Breast epithelium (tissue), 4 donors: Measurements from ENCODE around the gene OPCML. TPM values are rescaled to one million over a fixed set of nuclear protein-coding genes. Genes with fewer than 3 reads are reported as not detected.

Experiments
- DNase-seq, 2 donors: peaks; one replicate each; pipeline ENCODE4 v3.0.0-alpha.2; 2019; ENCODE audit warnings: low spot score in 2 of 2
- H3K27ac ChIP-seq, 2 donors: fragments of 200-600 bp; sonication (generic) in 1 of 2; one replicate each; pipeline ENCODE4 v1.5.1; 2016 to 2019; ENCODE audit warnings: mild to moderate bottlenecking in 1 of 2
- H3K27me3 ChIP-seq, 2 donors: fragments of 200-600 bp; sonication (generic) in 1 of 2; one replicate each; pipeline versions ENCODE4 v1.5.1 to v1.6.0; 2017 to 2019; ENCODE audit warnings: control low read depth in 1 of 2, mild to moderate bottlenecking in 1 of 2
- H3K36me3 ChIP-seq: fragments of 200-600 bp; one replicate; pipeline ENCODE4 v1.5.1; 2019
- H3K4me1 ChIP-seq, 2 donors: fragments of 200-600 bp; sonication (generic); one replicate each; pipeline ENCODE4 v1.5.1; 2016 to 2019; ENCODE audit warnings: control low read depth in 1 of 2
- H3K4me3 ChIP-seq, 3 donors: fragments of 200-600 bp; sonication (generic); 1 replicate in 2 of 3; 2 replicates in 1 of 3; pipeline ENCODE4 v1.5.1; 2016 to 2019; ENCODE audit warnings: mild to moderate bottlenecking in 3 of 3, moderate library complexity in 2 of 3
- H3K9me3 ChIP-seq, 2 donors: fragments of 200-600 bp; sonication (generic) in 1 of 2; one replicate each; pipeline ENCODE4 v1.5.1; 2016 to 2019; ENCODE audit warnings: control low read depth in 1 of 2
- CTCF ChIP-seq, 3 donors: fragments of 450-650 bp; IDR thresholded peaks; one replicate each; pipeline ENCODE4 v1.5.1; 2016 to 2017; ENCODE audit warnings: antibody characterized with exemption in 3 of 3, mild to moderate bottlenecking in 3 of 3, moderate library complexity in 3 of 3
- POLR2A ChIP-seq: fragments of 450-650 bp; IDR thresholded peaks from one replicate; pipeline ENCODE4 v1.6.1; 2016; ENCODE audit warnings: antibody characterized with exemption, mild to moderate bottlenecking, moderate library complexity
- POLR2AphosphoS5 ChIP-seq, 3 donors: sonication (generic); formaldehyde crosslinking; IDR thresholded peaks; one replicate each; pipeline ENCODE4 v1.6.1; 2017; ENCODE audit warnings: antibody characterized with exemption in 3 of 3
- intact Hi-C: fragments of 100-400 bp; cut with DNase I; formaldehyde crosslinking; loops from one replicate; pipeline ENCODE4 v1.15.1; 2023; ENCODE audit warnings: low total_unique reads
- total RNA-seq, 3 donors: library from RNA; depleted of rRNA; stranded (reverse); fragments of >200 nt; gene quantifications; one replicate each; pipeline ENCODE4 v1.1.0, GENCODE V29; 2016

OPCML gene
- total RNA-seq, 3 donors from 2014 or later = not detected

- DNase-seq = no peak
- Histone ChIP-seq H3K36me3 (no peaks in the 10 kb centered on the region), H3K27ac (no peak overlapping the region), H3K4me3 (no peak overlapping the region), H3K4me1 (no peaks in the 10 kb centered on the region), H3K27me3 (peaks cover 0 to 40% of the 10 kb centered on the region in 2 donors), H3K9me3 (no peaks in the 10 kb centered on the region)
- intact Hi-C loops = no loop called here
- TF ChIP-seq CTCF (IDR thresholded peaks at IDR 0.05) = no peak
- TF ChIP-seq POLR2AphosphoS5 (IDR thresholded peaks at IDR 0.05) = no peak
- no peak for TF ChIP-seq POLR2A
Observed at GRCh38 chr11:133153031-133153430, 379.3 kb downstream of the OPCML start.

- Histone ChIP-seq H3K27ac (no peak overlapping the region), H3K4me3 (no peak overlapping the region), H3K9me3 (no peaks in the 10 kb centered on the region), H3K4me1 (no peaks in the 10 kb centered on the region), H3K27me3 (peaks cover 0 to 15% of the 10 kb centered on the region in 2 donors), H3K36me3 (no peaks in the 10 kb centered on the region)
- no peak for TF ChIP-seq POLR2A
- TF ChIP-seq CTCF (IDR thresholded peaks at IDR 0.05) = no peak
- TF ChIP-seq POLR2AphosphoS5 (IDR thresholded peaks at IDR 0.05) = no peak
- no peak for DNase-seq
- intact Hi-C loops = loop anchor here (2.0 to 5.0 kb wide), 2 partner anchors 75 to 1317 kb away; no protein-coding TSS in a partner anchor
Observed at GRCh38 chr11:133149698-133150097, 382.6 kb downstream of the OPCML start.

GRCh38 chr11:133147625-133148024 is 384.7 kb downstream of the OPCML start:
- no peak for DNase-seq
- H3K27ac ChIP-seq = no peak overlapping the region
- H3K4me1 ChIP-seq = no peaks in the 10 kb centered on the region
- no peak overlapping the region for H3K4me3 ChIP-seq
- TF ChIP-seq POLR2AphosphoS5 (IDR thresholded peaks at IDR 0.05) (no peak), CTCF (IDR thresholded peaks at IDR 0.05) (no peak), POLR2A (no peak)
- H3K27me3 ChIP-seq = peaks cover 0 to under 1% of the 10 kb centered on the region in 2 donors
- intact Hi-C loops = loop anchor here (5.0 kb wide), 1 partner anchor 1315 kb away; no protein-coding TSS in a partner anchor
- H3K36me3 ChIP-seq = no peaks in the 10 kb centered on the region
- H3K9me3 ChIP-seq = no peaks in the 10 kb centered on the region

- TF ChIP-seq POLR2A (no peak), CTCF (IDR thresholded peaks at IDR 0.05) (no peak), POLR2AphosphoS5 (IDR thresholded peaks at IDR 0.05) (no peak)
- Histone ChIP-seq H3K9me3 (no peaks in the 10 kb centered on the region), H3K27me3 (no peaks in the 10 kb centered on the region), H3K36me3 (no peaks in the 10 kb centered on the region), H3K4me1 (no peaks in the 10 kb centered on the region), H3K4me3 (no peak overlapping the region), H3K27ac (no peak overlapping the region)
- intact Hi-C loops = loop anchor here (5.0 kb wide), 1 partner anchor 1315 kb away; no protein-coding TSS in a partner anchor
- DNase-seq = no peak
Observed at GRCh38 chr11:133146697-133147306, 385.5 kb downstream of the OPCML start.

- H3K27me3 ChIP-seq = peaks cover 0 to 18% of the 10 kb centered on the region in 2 donors
- no peak for DNase-seq
- no peak overlapping the region for H3K27ac ChIP-seq
- H3K4me1 ChIP-seq = no peaks in the 10 kb centered on the region
- intact Hi-C loops = no loop called here
- H3K4me3 ChIP-seq = no peak overlapping the region
- no peaks in the 10 kb centered on the region for H3K36me3 ChIP-seq
- no peaks in the 10 kb centered on the region for H3K9me3 ChIP-seq
- TF ChIP-seq POLR2A = no peak
- no peak for TF ChIP-seq POLR2AphosphoS5 (IDR thresholded peaks at IDR 0.05)
- no peak for TF ChIP-seq CTCF (IDR thresholded peaks at IDR 0.05)
Observed at GRCh38 chr11:133137939-133138338, 394.4 kb downstream of the OPCML start.
